CD4-positive, alpha-beta T cell treated with Interleukin-4 for 4 hours (primary cell): ENCODE results near the gene CAPN6.

Experiments used
- DNase-seq: peaks from one replicate; pipeline ENCODE4 v3.0.0-alpha.2; 2020

Gene CAPN6

GRCh38 chrX:111199505-111199904 is 70.8 kb downstream of the CAPN6 start:
- no peak for DNase-seq
